K562 (cell line): ENCODE data around the gene ABCC12. TPM values are rescaled to one million over a fixed set of nuclear protein-coding genes. Genes with fewer than 3 reads are reported as not detected.

Experiments
- AFF4 ChIP-seq: sonication (generic); formaldehyde crosslinking; IDR thresholded peaks from 2 replicates; pipeline ENCODE4 v1.8.0; 2023; ENCODE audit warnings: mild to moderate bottlenecking, missing genetic modification reagents
- ELF4 ChIP-seq: fragments of 450-650 bp; formaldehyde crosslinking; IDR thresholded peaks from 2 replicates; pipeline ENCODE4 v1.4.0; 2022; ENCODE audit warnings: missing genetic modification characterization
- EP300 ChIP-seq: IDR thresholded peaks from 2 replicates; pipeline ENCODE4 v1.6.1; 2012; ENCODE audit warnings: low read length, improper control_type of control experiment
- ESRRA ChIP-seq: fragments of 450-650 bp; IDR thresholded peaks from 2 replicates; pipeline ENCODE4 v1.6.1; 2014; ENCODE audit warnings: low read depth, mild to moderate bottlenecking, moderate library complexity, borderline replicate concordance
- FOSL1 ChIP-seq: fragments of 200-800 bp; sonication (Bioruptor generic); conservative IDR thresholded peaks from 2 replicates; pipeline ENCODE4 v1.6.1; 2016; ENCODE audit warnings: missing genetic modification characterization, missing compliant biosample characterization
- HDAC3 ChIP-seq: fragments of 450-650 bp; IDR thresholded peaks from 2 replicates; pipeline ENCODE4 v1.6.1; 2018; ENCODE audit warnings: borderline replicate concordance, mild to moderate bottlenecking, moderate library complexity; ENCODE audit not compliant: partially characterized antibody
- HNRNPL ChIP-seq: fragments of 200-400 bp; formaldehyde crosslinking; IDR thresholded peaks from 2 replicates; pipeline ENCODE4 v1.6.1; 2017; ENCODE audit warnings: low read depth, mild to moderate bottlenecking, low read length
- NFATC3 ChIP-seq: fragments of 450-650 bp; IDR thresholded peaks from 2 replicates; pipeline ENCODE4 v1.6.1; 2017; ENCODE audit warnings: mild to moderate bottlenecking
- POLR2H ChIP-seq: IDR thresholded peaks from 2 replicates; pipeline ENCODE4 v1.6.1; 2016; ENCODE audit warnings: missing genetic modification characterization, low read depth, mild to moderate bottlenecking, control low read depth, missing compliant biosample characterization, moderate library complexity
- SMARCA4 ChIP-seq: fragments of 450-650 bp; IDR thresholded peaks from 2 replicates; pipeline ENCODE4 v1.6.1; 2016
- STAT5A ChIP-seq: IDR thresholded peaks from 2 replicates; pipeline ENCODE4 v1.6.1; 2012; ENCODE audit warnings: low read length, inconsistent platforms, borderline replicate concordance
- TEAD2 ChIP-seq: fragments of 450-650 bp; IDR thresholded peaks from 2 replicates; pipeline ENCODE4 v1.6.1; 2016; ENCODE audit warnings: missing genetic modification characterization, control low read depth, missing compliant biosample characterization
- TOE1 ChIP-seq, 2 experiments: fragments of 450-650 bp in 1 of 2; sonication (generic) in 1 of 2; formaldehyde crosslinking in 1 of 2; IDR thresholded peaks; 2 replicates each; pipeline versions ENCODE4 v1.7.1 to v1.8.0; 2016 to 2022; ENCODE audit warnings: borderline replicate concordance in 2 of 2, mild to moderate bottlenecking in 2 of 2, antibody characterized with exemption in 1 of 2, inconsistent platforms in 1 of 2, low read depth in 1 of 2, missing genetic modification reagents in 1 of 2, moderate library complexity in 1 of 2
- ZNF175 ChIP-seq: fragments of 200-800 bp; sonication (Bioruptor generic); IDR thresholded peaks from 2 replicates; pipeline ENCODE4 v1.6.1; 2016; ENCODE audit warnings: low read depth, mild to moderate bottlenecking, missing genetic modification characterization, missing compliant biosample characterization
- ZNF780A ChIP-seq: fragments of 250-450 bp; sonication (Bioruptor Pico); IDR thresholded peaks from 2 replicates; pipeline ENCODE4 v1.5.0; 2021; ENCODE audit warnings: mild to moderate bottlenecking
- polyA plus RNA-seq, 8 experiments: library from polyadenylated mRNA; depleted of rRNA in 4 of 8; stranded (reverse) in 5 of 8; unstranded in 3 of 8; fragments of >200 nt; fragmentation: Nextera tagmentation in 2 of 8; fragmentation: Illumina TruSeq in 1 of 8; extraction: Ambion mirVana in 2 of 8; extraction: Trizol in 1 of 8; gene quantifications; 2 replicates each; pipeline versions ENCODE4 v1.2.1 to v1.2.3, GENCODE V29; 2011 to 2014; ENCODE audit warnings: inconsistent platforms in 1 of 8, missing spikeins in 1 of 8
- total RNA-seq, 7 experiments: library from RNA; depleted of rRNA in 6 of 7; stranded (reverse); fragments of >200 nt in 6 of 7; fragmentation: Illumina TruSeq in 2 of 7; extraction: Trizol in 2 of 7; gene quantifications; 2 replicates each; pipeline versions ENCODE4 v1.2.1 to v1.2.3, GENCODE V29; 2011 to 2021; ENCODE audit warnings: low replicate concordance in 1 of 7
- TF ChIP-seq, protein P1 (sequence below): fragments of 450-650 bp; formaldehyde crosslinking; IDR thresholded peaks from 2 replicates; pipeline ENCODE4 v1.4.0; 2022; ENCODE audit warnings: missing genetic modification characterization
- TF ChIP-seq, protein P2 (sequence below): sonication (generic); formaldehyde crosslinking; IDR thresholded peaks from 2 replicates; pipeline ENCODE4 v1.8.0; 2022; ENCODE audit warnings: missing genetic modification reagents, mild to moderate bottlenecking, moderate library complexity, borderline replicate concordance
- TF ChIP-seq, protein P3 (sequence below): sonication (generic); formaldehyde crosslinking; IDR thresholded peaks from 2 replicates; pipeline ENCODE4 v1.8.1; 2023; ENCODE audit warnings: mild to moderate bottlenecking, missing genetic modification reagents

Gene ABCC12
- total and polyA plus RNA-seq, 9 of the 15 experiments (the other 6 are each of a cell fraction or from before 2014, with no cell fraction given), result not detected

DNA sequence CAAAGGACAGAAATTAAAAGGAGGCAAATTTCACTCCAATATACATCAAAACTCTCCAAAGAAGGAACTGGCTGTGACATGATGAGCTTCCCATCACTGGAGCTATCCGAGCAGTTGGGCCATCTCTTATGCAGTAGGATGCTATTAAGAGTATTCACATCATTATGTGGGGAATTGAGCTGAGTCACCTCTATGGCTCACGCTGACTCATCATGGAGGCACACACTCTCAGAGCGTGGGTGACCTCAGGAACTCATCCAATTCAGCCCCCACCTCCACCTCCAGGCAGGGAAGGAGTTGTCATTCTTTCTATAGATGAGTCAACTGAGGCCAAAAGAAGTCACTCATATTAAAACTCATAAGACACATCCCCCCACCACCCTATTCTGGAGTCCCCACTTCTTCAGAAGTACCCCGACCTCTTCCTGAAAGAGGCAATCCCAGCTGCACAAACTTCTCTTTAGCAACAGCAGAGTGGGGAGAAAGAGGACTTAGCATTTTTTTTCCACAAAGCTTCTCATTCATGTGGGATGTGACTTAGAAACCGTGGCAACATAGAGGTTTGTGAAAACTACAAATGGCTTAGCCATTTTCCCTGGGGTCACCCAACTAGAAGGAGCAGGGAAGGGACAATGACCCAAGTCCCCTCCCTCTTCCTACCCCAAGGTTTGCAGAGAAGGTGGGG, 32.5 kb downstream of the ABCC12 start (continued):
- TF ChIP-seq AFF4 (CRISPR knock-in tag) (no peak), FOSL1 (tag) (peak; percentile 96), ZNF780A (CRISPR knock-in tag) (no peak), ELF4 (CRISPR knock-in tag) (no peak), HDAC3 (no peak), NFATC3 (no peak), EP300 (peak; percentile 35; the same call in 1 of the 2 replicates), ZNF175 (no peak), TEAD2 (tag) (no peak), HNRNPL (no peak), TOE1 (IDR thresholded peaks at IDR 0.05; ENCODE audit: borderline replicate concordance) (no peak), TOE1 (CRISPR knock-in tag; IDR thresholded peaks at IDR 0.05; ENCODE audit: borderline replicate concordance, low read depth) (no peak), SMARCA4 (peak; percentile 48), STAT5A (no peak), POLR2H (tag) (no peak), ESRRA (peak; percentile 24; the same call in 1 of the 2 replicates)
- TF ChIP-seq, protein P1, sequence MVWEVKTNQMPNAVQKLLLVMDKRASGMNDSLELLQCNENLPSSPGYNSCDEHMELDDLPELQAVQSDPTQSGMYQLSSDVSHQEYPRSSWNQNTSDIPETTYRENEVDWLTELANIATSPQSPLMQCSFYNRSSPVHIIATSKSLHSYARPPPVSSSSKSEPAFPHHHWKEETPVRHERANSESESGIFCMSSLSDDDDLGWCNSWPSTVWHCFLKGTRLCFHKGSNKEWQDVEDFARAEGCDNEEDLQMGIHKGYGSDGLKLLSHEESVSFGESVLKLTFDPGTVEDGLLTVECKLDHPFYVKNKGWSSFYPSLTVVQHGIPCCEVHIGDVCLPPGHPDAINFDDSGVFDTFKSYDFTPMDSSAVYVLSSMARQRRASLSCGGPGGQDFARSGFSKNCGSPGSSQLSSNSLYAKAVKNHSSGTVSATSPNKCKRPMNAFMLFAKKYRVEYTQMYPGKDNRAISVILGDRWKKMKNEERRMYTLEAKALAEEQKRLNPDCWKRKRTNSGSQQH, result no peak
- TF ChIP-seq, protein P2, sequence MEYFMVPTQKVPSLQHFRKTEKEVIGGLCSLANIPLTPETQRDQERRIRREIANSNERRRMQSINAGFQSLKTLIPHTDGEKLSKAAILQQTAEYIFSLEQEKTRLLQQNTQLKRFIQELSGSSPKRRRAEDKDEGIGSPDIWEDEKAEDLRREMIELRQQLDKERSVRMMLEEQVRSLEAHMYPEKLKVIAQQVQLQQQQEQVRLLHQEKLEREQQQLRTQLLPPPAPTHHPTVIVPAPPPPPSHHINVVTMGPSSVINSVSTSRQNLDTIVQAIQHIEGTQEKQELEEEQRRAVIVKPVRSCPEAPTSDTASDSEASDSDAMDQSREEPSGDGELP (CRISPR knock-in tag), result no peak
- TF ChIP-seq, protein P3, sequence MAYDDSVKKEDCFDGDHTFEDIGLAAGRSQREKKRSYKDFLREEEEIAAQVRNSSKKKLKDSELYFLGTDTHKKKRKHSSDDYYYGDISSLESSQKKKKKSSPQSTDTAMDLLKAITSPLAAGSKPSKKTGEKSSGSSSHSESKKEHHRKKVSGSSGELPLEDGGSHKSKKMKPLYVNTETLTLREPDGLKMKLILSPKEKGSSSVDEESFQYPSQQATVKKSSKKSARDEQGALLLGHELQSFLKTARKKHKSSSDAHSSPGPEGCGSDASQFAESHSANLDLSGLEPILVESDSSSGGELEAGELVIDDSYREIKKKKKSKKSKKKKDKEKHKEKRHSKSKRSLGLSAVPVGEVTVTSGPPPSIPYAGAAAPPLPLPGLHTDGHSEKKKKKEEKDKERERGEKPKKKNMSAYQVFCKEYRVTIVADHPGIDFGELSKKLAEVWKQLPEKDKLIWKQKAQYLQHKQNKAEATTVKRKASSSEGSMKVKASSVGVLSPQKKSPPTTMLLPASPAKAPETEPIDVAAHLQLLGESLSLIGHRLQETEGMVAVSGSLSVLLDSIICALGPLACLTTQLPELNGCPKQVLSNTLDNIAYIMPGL (CRISPR knock-in tag), result no peak
